A673 (cell line): ENCODE results near the gene ATP5MC2. TPM values are rescaled to one million over a fixed set of nuclear protein-coding genes. Genes with fewer than 3 reads are reported as not detected.

Experiments
- BruUV-seq: library from RNA; stranded (reverse); fragments of 400-500 nt; replicated peaks from 2 replicates; lab custom pipeline; 2021; lab: Mats Ljungman, UMichigan
- CTCF ChIA-PET: fragments of 300-600 bp; sonication (Branson Sonifier 250); formaldehyde crosslinking; loops from one replicate; lab custom pipeline; 2022; ENCODE audit warnings: antibody characterized with exemption; lab: Charles Lee
- POLR2A ChIA-PET: fragments of 300-600 bp; sonication (Branson Sonifier 250); formaldehyde crosslinking; loops from one replicate; lab custom pipeline; 2022; ENCODE audit warnings: antibody characterized with exemption; ENCODE audit not compliant: low non-redundant PET; lab: Charles Lee
- DNase-seq: peaks from one replicate; pipeline ENCODE4 v3.0.0-alpha.2; 2015; ENCODE audit warnings: low spot score
- H3K27ac ChIP-seq: fragments of 200-600 bp; sonication (generic); 2 replicates; pipeline ENCODE4 v1.5.1; 2016; ENCODE audit warnings: mixed run types, low read depth, mild to moderate bottlenecking, mixed read lengths, antibody characterized with exemption, low read length; ENCODE audit not compliant: poor library complexity, severe bottlenecking
- H3K27me3 ChIP-seq: fragments of 200-600 bp; sonication (generic); replicated peaks from 2 replicates; pipeline ENCODE4 v1.6.1; 2017; ENCODE audit warnings: mixed run types, low read depth, mild to moderate bottlenecking, mixed read lengths, antibody characterized with exemption, low read length; ENCODE audit not compliant: insufficient read depth, poor library complexity
- H3K36me3 ChIP-seq: fragments of 200-600 bp; sonication (generic); 2 replicates; pipeline ENCODE4 v1.6.1; 2016; ENCODE audit warnings: mixed run types, mild to moderate bottlenecking, mixed read lengths, antibody characterized with exemption, low read length; ENCODE audit not compliant: insufficient read depth, poor library complexity, severe bottlenecking
- H3K4me1 ChIP-seq: fragments of 200-600 bp; sonication (generic); 2 replicates; pipeline ENCODE4 v1.6.1; 2017; ENCODE audit warnings: mixed run types, mild to moderate bottlenecking, mixed read lengths, antibody characterized with exemption, low read length; ENCODE audit not compliant: insufficient read depth, poor library complexity, severe bottlenecking
- H3K4me3 ChIP-seq: fragments of 200-600 bp; sonication (generic); 2 replicates; pipeline ENCODE4 v1.5.1; 2016; ENCODE audit warnings: low read depth, mixed run types, mild to moderate bottlenecking, mixed read lengths, low read length; ENCODE audit not compliant: poor library complexity, severe bottlenecking
- H3K9me3 ChIP-seq: fragments of 200-600 bp; sonication (generic); 2 replicates; pipeline ENCODE4 v1.6.1; 2016; ENCODE audit warnings: mixed run types, low read depth, mild to moderate bottlenecking, mixed read lengths, antibody characterized with exemption, low read length; ENCODE audit not compliant: poor library complexity, severe bottlenecking
- EZH2 ChIP-seq: fragments of 200-600 bp; sonication (generic); IDR thresholded peaks from 2 replicates; pipeline ENCODE4 v1.6.1; 2017; ENCODE audit warnings: borderline replicate concordance, low read depth, mild to moderate bottlenecking, mixed read lengths, antibody characterized with exemption, low read length; ENCODE audit not compliant: poor library complexity, severe bottlenecking
- intact Hi-C: fragments of 100-400 bp; cut with micrococcal nuclease; formaldehyde crosslinking; loops from one replicate; pipeline ENCODE4 v1.10.0; 2022; ENCODE audit not compliant: unreplicated experiment
- total RNA-seq: library from RNA; stranded (reverse); gene quantifications from 2 replicates; pipeline ENCODE4 v1.2.3, GENCODE V29; 2021
- TF ChIP-seq, protein P1 (sequence below): fragments of 300-800, 200-600 bp; sonication (generic); conservative IDR thresholded peaks from 2 replicates; pipeline ENCODE4 v1.5.1; 2017; ENCODE audit warnings: low read depth, mild to moderate bottlenecking, antibody characterized with exemption, low read length, moderate library complexity, mixed read lengths

The ATP5MC2 gene
- total RNA-seq, 1 experiment from 2014 or later, result 447 TPM

DNA sequence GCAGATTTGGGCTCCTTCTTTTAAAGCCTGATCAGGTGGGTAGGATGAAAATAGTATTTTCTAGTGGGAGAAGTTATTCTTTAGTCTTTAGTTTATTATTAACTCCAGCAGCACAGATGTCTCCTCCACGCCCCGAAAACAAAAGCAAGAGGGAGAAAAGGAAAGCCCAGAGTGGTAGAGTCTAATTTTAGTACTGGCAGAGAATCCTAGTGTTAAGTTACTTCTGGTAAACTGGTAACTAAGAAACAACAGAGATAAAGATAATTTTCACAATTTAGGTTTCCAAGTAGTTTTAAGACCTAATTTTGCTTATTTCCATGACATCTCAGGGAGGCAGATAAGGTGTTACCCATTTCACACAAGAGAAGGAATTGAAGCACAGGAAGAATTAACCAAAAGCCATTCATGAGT is 16.3 kb downstream of the ATP5MC2 start:
- no peak for DNase-seq
- no peaks in the 10 kb centered on the region for H3K27me3 ChIP-seq
- peaks cover 25% of the 10 kb centered on the region for H3K36me3 ChIP-seq
- no peak overlapping the region for H3K4me3 ChIP-seq
- H3K4me1 ChIP-seq, result no peaks in the 10 kb centered on the region
- TF ChIP-seq, protein P1, sequence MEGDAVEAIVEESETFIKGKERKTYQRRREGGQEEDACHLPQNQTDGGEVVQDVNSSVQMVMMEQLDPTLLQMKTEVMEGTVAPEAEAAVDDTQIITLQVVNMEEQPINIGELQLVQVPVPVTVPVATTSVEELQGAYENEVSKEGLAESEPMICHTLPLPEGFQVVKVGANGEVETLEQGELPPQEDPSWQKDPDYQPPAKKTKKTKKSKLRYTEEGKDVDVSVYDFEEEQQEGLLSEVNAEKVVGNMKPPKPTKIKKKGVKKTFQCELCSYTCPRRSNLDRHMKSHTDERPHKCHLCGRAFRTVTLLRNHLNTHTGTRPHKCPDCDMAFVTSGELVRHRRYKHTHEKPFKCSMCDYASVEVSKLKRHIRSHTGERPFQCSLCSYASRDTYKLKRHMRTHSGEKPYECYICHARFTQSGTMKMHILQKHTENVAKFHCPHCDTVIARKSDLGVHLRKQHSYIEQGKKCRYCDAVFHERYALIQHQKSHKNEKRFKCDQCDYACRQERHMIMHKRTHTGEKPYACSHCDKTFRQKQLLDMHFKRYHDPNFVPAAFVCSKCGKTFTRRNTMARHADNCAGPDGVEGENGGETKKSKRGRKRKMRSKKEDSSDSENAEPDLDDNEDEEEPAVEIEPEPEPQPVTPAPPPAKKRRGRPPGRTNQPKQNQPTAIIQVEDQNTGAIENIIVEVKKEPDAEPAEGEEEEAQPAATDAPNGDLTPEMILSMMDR, result no peak
- TF ChIP-seq EZH2, result no peak
- H3K9me3 ChIP-seq, result no peaks in the 10 kb centered on the region
- CTCF ChIA-PET, result no interaction called here
- intact Hi-C loops, result no loop called here
- BruUV-seq, result TSS peak; percentile 22
- POLR2A ChIA-PET, result no interaction called here
- peak overlapping the region; percentile 23 for H3K27ac ChIP-seq

DNA sequence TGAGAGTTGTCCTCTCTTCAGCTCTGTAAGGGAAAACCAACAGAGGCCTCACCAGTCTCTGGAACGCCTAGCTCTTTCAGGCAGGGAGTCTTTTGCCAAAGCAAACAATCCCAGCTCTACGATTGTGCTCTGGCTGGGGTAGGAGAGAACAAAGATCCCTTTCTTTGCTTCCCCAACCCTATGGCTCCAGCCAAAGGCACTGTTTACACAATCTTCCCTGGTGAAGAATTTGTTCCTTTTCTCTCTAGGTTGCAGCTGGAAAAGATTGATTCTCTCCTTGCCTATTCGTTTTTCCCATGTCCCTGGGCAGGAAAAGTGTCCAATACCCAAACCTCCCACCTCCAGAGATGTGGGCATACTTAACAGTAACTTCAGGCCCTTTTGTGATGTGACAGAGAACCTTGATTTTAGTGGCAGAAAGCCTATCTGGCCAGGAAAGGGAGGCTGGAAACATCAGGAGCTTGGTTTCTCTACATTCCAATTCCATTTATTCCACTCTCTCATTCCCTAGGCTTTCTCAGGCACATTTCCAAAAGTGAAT is 16.8 kb downstream of the ATP5MC2 start:
- H3K36me3 ChIP-seq, result peaks cover 20% of the 10 kb centered on the region
- no peak overlapping the region for H3K4me3 ChIP-seq
- DNase-seq, result no peak
- BruUV-seq, result no TSS peak
- TF ChIP-seq, protein P1, result no peak
- TF ChIP-seq EZH2, result no peak
- no peaks in the 10 kb centered on the region for H3K27me3 ChIP-seq
- ChIA-PET POLR2A (interaction anchor here (0.6 kb wide), 1 partner anchor 479 kb away, joined by 16 read pairs; the partner anchor contains the start of gene ZNF740), CTCF (no interaction called here)
- peak overlapping the region; percentile 46 for H3K27ac ChIP-seq
- no peaks in the 10 kb centered on the region for H3K4me1 ChIP-seq
- intact Hi-C loops, result no loop called here
- H3K9me3 ChIP-seq, result no peaks in the 10 kb centered on the region

DNA sequence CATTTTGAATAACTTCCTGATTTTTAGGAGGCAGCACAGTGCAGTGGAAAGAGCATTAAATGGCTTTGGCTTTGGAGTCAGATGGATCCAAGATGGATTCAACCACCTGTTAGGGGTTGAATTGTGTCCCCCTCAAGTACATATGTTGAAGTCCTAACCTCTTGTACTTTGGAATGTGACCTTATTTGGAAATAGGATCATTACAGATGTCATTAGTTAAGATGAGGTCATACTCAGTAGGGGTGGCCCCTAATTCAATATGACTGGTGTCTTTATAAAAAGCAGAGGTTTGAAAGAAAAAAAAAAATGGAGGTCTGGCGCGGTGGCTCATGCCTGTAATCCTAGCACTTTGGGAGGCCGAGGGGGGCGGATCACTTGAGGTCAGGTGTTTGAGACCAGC is 18.8 kb downstream of the ATP5MC2 start:
- DNase-seq, result no peak
- CTCF ChIA-PET, result interaction anchor here (0.7 kb wide), 1 partner anchor 86 kb away, joined by 10 read pairs; no protein-coding TSS in a partner anchor
- H3K9me3 ChIP-seq, result no peaks in the 10 kb centered on the region
- no peak overlapping the region for H3K4me3 ChIP-seq
- peaks cover 5% of the 10 kb centered on the region for H3K36me3 ChIP-seq
- POLR2A ChIA-PET, result no interaction called here
- intact Hi-C loops, result no loop called here
- TF ChIP-seq EZH2, result no peak
- BruUV-seq, result no TSS peak
- H3K27me3 ChIP-seq, result no peaks in the 10 kb centered on the region
- no peaks in the 10 kb centered on the region for H3K4me1 ChIP-seq
- no peak overlapping the region for H3K27ac ChIP-seq

DNA sequence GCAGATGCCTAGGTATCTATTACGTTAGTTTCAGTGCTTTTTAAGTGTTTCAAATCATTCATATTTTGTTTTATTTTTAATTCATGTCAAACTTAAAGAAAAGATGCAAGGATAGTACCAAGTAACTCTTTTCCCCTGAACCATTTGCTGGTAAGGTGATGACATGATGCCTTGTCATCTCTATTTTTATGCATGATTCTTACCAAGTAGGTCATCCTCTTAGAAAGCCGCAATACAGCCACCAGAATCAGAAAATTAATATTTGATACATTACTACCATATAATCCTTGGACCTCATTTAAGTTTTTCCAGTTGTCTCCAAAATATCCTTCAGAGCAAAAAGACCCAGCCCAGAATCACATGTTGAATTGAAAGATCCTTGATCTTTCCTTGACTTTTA is 22.3 kb downstream of the ATP5MC2 start:
- Histone ChIP-seq H3K36me3 (no peaks in the 10 kb centered on the region), H3K27me3 (no peaks in the 10 kb centered on the region), H3K4me3 (no peak overlapping the region), H3K9me3 (no peaks in the 10 kb centered on the region), H3K4me1 (no peaks in the 10 kb centered on the region), H3K27ac (no peak overlapping the region)
- TF ChIP-seq, protein P1, result no peak
- TF ChIP-seq EZH2, result no peak
- no peak for DNase-seq
- CTCF ChIA-PET, result no interaction called here
- intact Hi-C loops, result no loop called here
- POLR2A ChIA-PET, result no interaction called here
- no TSS peak for BruUV-seq
